H9 (cell line): ENCODE results near the gene DMRTC2. TPM values are rescaled to one million over a fixed set of nuclear protein-coding genes. Genes with fewer than 3 reads are reported as not detected.

Experiments used
- DNase-seq: peaks from one replicate; pipeline ENCODE4 v3.0.0-alpha.2; 2017
- H2AFZ ChIP-seq: one replicate; pipeline ENCODE4 v1.6.1; 2013; ENCODE audit warnings: mild to moderate bottlenecking, low read length, control low read depth, moderate library complexity
- H2AK5ac ChIP-seq: 2 replicates; pipeline ENCODE4 v1.6.1; 2013; ENCODE audit warnings: low read length, control low read depth, mixed read lengths; ENCODE audit not compliant: insufficient read length
- H2BK120ac ChIP-seq: one replicate; pipeline ENCODE4 v1.6.1; 2013; ENCODE audit warnings: low read depth, mild to moderate bottlenecking, low read length, control low read depth, inconsistent platforms; ENCODE audit not compliant: poor library complexity, severe bottlenecking
- H2BK12ac ChIP-seq: 2 replicates; pipeline ENCODE4 v1.6.1; 2013; ENCODE audit warnings: low read length, control low read depth, mixed read lengths, low read depth; ENCODE audit not compliant: insufficient read length
- H2BK15ac ChIP-seq: 2 replicates; pipeline ENCODE4 v1.6.1; 2013; ENCODE audit warnings: low read depth, low read length, control low read depth
- H2BK20ac ChIP-seq: one replicate; pipeline ENCODE4 v1.6.1; 2013; ENCODE audit warnings: low read depth, mild to moderate bottlenecking, low read length, control low read depth, inconsistent platforms; ENCODE audit not compliant: poor library complexity, severe bottlenecking
- H2BK5ac ChIP-seq: 2 replicates; pipeline ENCODE4 v1.6.1; 2013; ENCODE audit warnings: low read length, control low read depth, mixed read lengths; ENCODE audit not compliant: insufficient read length
- H3K14ac ChIP-seq: 2 replicates; pipeline ENCODE4 v1.6.1; 2013; ENCODE audit warnings: low read length, control low read depth; ENCODE audit not compliant: insufficient read depth
- H3K18ac ChIP-seq: 2 replicates; pipeline ENCODE4 v1.6.1; 2013; ENCODE audit warnings: low read depth, mild to moderate bottlenecking, mixed read lengths, low read length, control low read depth; ENCODE audit not compliant: insufficient read length
- H3K23ac ChIP-seq: 2 replicates; pipeline ENCODE4 v1.6.1; 2013; ENCODE audit warnings: low read length, control low read depth, mixed read lengths, low read depth; ENCODE audit not compliant: insufficient read length
- H3K23me2 ChIP-seq: 2 replicates; pipeline ENCODE4 v1.6.1; 2013; ENCODE audit warnings: low read depth, mild to moderate bottlenecking, mixed read lengths, low read length, control low read depth; ENCODE audit not compliant: insufficient read length, poor library complexity, severe bottlenecking
- H3K27ac ChIP-seq: 2 replicates; pipeline ENCODE4 v1.5.1; 2013; ENCODE audit warnings: low read length, control low read depth, mixed read lengths, low read depth; ENCODE audit not compliant: insufficient read length
- H3K27me3 ChIP-seq: 2 replicates; pipeline ENCODE4 v1.6.1; 2013; ENCODE audit warnings: low read length, control low read depth, inconsistent platforms; ENCODE audit not compliant: insufficient read depth
- H3K4ac ChIP-seq: 2 replicates; pipeline ENCODE4 v1.6.1; 2013; ENCODE audit warnings: low read depth, mild to moderate bottlenecking, control low read depth, inconsistent platforms, low read length, moderate library complexity
- H3K4me1 ChIP-seq: 2 replicates; pipeline ENCODE4 v1.6.1; 2013; ENCODE audit warnings: low read length, control low read depth, inconsistent platforms; ENCODE audit not compliant: insufficient read depth
- H3K4me2 ChIP-seq: 2 replicates; pipeline ENCODE4 v1.6.1; 2013; ENCODE audit warnings: low read length, control low read depth, mixed read lengths; ENCODE audit not compliant: insufficient read length, insufficient read depth
- H3K56ac ChIP-seq: 2 replicates; pipeline ENCODE4 v1.6.1; 2013; ENCODE audit warnings: low read depth, mild to moderate bottlenecking, mixed read lengths, low read length, control low read depth; ENCODE audit not compliant: insufficient read length
- H3K79me1 ChIP-seq: 2 replicates; pipeline ENCODE4 v1.6.1; 2013; ENCODE audit warnings: low read depth, mild to moderate bottlenecking, moderate library complexity, low read length, control low read depth, inconsistent platforms; ENCODE audit not compliant: insufficient read depth, poor library complexity, severe bottlenecking
- H3K79me2 ChIP-seq: 2 replicates; pipeline ENCODE4 v1.6.1; 2013; ENCODE audit warnings: low read length, control low read depth, inconsistent platforms; ENCODE audit not compliant: insufficient read depth
- H3K9ac ChIP-seq: 2 replicates; pipeline ENCODE4 v1.6.1; 2013; ENCODE audit warnings: low read length, control low read depth, mixed read lengths; ENCODE audit not compliant: insufficient read length; ENCODE audit errors: extremely low read depth
- H3K9me3 ChIP-seq: one replicate; pipeline ENCODE4 v1.6.1; 2013; ENCODE audit warnings: low read depth, low read length, inconsistent platforms; ENCODE audit not compliant: control insufficient read depth
- H3T11ph ChIP-seq: one replicate; pipeline ENCODE4 v1.6.1; 2013; ENCODE audit warnings: mild to moderate bottlenecking, low read length, control low read depth, inconsistent platforms
- H4K20me1 ChIP-seq: one replicate; pipeline ENCODE4 v1.6.1; 2013; ENCODE audit not compliant: control insufficient read depth, insufficient read length, insufficient read depth
- H4K5ac ChIP-seq: 2 replicates; pipeline ENCODE4 v1.6.1; 2013; ENCODE audit warnings: low read depth, mild to moderate bottlenecking, mixed read lengths, low read length, control low read depth; ENCODE audit not compliant: insufficient read length
- H4K8ac ChIP-seq: replicated peaks from 2 replicates; pipeline ENCODE4 v1.6.1; 2013; ENCODE audit warnings: low read length, control low read depth, mixed read lengths, low read depth; ENCODE audit not compliant: insufficient read length
- H4K91ac ChIP-seq: 2 replicates; pipeline ENCODE4 v1.6.1; 2013; ENCODE audit warnings: low read depth, mild to moderate bottlenecking, moderate library complexity, mixed read lengths, low read length, control low read depth; ENCODE audit not compliant: insufficient read length
- H3K27ac Mint-ChIP-seq, 3 experiments: 2 replicates in 2 of 3; 3 replicates in 1 of 3; pipeline ENCODE4 v1.8.0; 2020 to 2021; ENCODE audit warnings: mixed read lengths in 3 of 3, mild to moderate bottlenecking in 1 of 3, moderate library complexity in 1 of 3
- H3K27me3 Mint-ChIP-seq: 2 replicates; pipeline ENCODE4 v1.8.0; 2021; ENCODE audit warnings: low read depth, mild to moderate bottlenecking, moderate library complexity, mixed read lengths
- H3K36me3 Mint-ChIP-seq, 3 experiments: 2 replicates in 2 of 3; 3 replicates in 1 of 3; pipeline ENCODE4 v1.8.0; 2020 to 2021; ENCODE audit warnings: low read depth in 3 of 3, mixed read lengths in 3 of 3; ENCODE audit not compliant: insufficient read depth in 1 of 3
- H3K4me1 Mint-ChIP-seq, 2 experiments: 2 replicates each; pipeline ENCODE4 v1.8.0; 2020; ENCODE audit warnings: mixed read lengths in 2 of 2
- H3K4me3 Mint-ChIP-seq, 2 experiments: 2 replicates in 1 of 2; 3 replicates in 1 of 2; pipeline ENCODE4 v1.8.0; 2020 to 2021; ENCODE audit warnings: mild to moderate bottlenecking in 2 of 2, mixed read lengths in 2 of 2, moderate library complexity in 1 of 2
- H3K9me3 Mint-ChIP-seq, 2 experiments: 2 replicates in 1 of 2; 3 replicates in 1 of 2; pipeline ENCODE4 v1.8.0; 2020; ENCODE audit warnings: mild to moderate bottlenecking in 2 of 2, mixed read lengths in 2 of 2, moderate library complexity in 1 of 2
- CTCF ChIP-seq: fragments of 200-600 bp; sonication (generic); conservative IDR thresholded peaks from 3 replicates; pipeline ENCODE4 v1.8.0; 2021; ENCODE audit warnings: antibody characterized with exemption, mild to moderate bottlenecking
- WGBS: extraction: QIAGEN DNeasy Blood & Tissue Kit; methylation state at CpG from one replicate; pipeline ENCODE4 v1.1.7; 2013; ENCODE audit warnings: missing lambda C conversion rate, low lambda C conversion rate, mixed read lengths; ENCODE audit not compliant: insufficient read length; ENCODE audit errors: extremely low coverage; 5-methylcytosine and 5-hydroxymethylcytosine counted together
- total RNA-seq: library from RNA; stranded (reverse); gene quantifications from 2 replicates; pipeline ENCODE4 v1.2.1, GENCODE V29; 2021

DMRTC2 gene
- total RNA-seq, 1 experiment from 2014 or later = not detected

- H2BK5ac ChIP-seq = peak within 1 kb of the TSS; percentile 27
- no peak within 1 kb of the TSS for H2BK12ac ChIP-seq
- no CpG with 5 or more reads among the region's 76 CpGs for WGBS
- no peak within 1 kb of the TSS for H3K23ac ChIP-seq
- H2AFZ ChIP-seq = no peak within 1 kb of the TSS
- peaks cover 34 to 39% of the 10 kb centered on the region in 2 experiments for H3K4me1 Mint-ChIP-seq
- peaks cover 17% of the 10 kb centered on the region for H3K79me1 ChIP-seq
- no peak within 1 kb of the TSS for H2AK5ac ChIP-seq
- no peaks in the 10 kb centered on the region for H3K9me3 ChIP-seq
- no peaks in the 10 kb centered on the region for H3K27me3 ChIP-seq
- peak within 1 kb of the TSS; percentile 84 to 96 for H3K4me3 Mint-ChIP-seq
- H3K4me2 ChIP-seq = peak within 1 kb of the TSS; percentile 90
- peaks cover 18% of the 10 kb centered on the region for H3K27me3 Mint-ChIP-seq
- peak within 1 kb of the TSS; percentile 90 for H3K18ac ChIP-seq
- no peak within 1 kb of the TSS for H3K27ac ChIP-seq
- H3K4me1 ChIP-seq = no peaks in the 10 kb centered on the region; the same call in 1 of the 2 replicates
- H3T11ph ChIP-seq = no peak within 1 kb of the TSS
- H4K91ac ChIP-seq = no peak within 1 kb of the TSS
- H3K36me3 Mint-ChIP-seq = peaks cover 41 to 44% (median 44%) of the 10 kb centered on the region in 3 experiments
- peak within 1 kb of the TSS; percentile 99 for H3K9ac ChIP-seq
- H3K79me2 ChIP-seq = peaks cover 29% of the 10 kb centered on the region
- H3K56ac ChIP-seq = no peak within 1 kb of the TSS
- H3K14ac ChIP-seq = peak within 1 kb of the TSS; percentile 98
- H3K23me2 ChIP-seq = peaks cover 9% of the 10 kb centered on the region
- H3K9me3 Mint-ChIP-seq = no peaks in the 10 kb centered on the region; a peak in 2 of 5 replicates
- peak; percentile 99 for DNase-seq
- no peak within 1 kb of the TSS for H2BK15ac ChIP-seq
- peak within 1 kb of the TSS; percentile 34 for H4K5ac ChIP-seq
- H3K4ac ChIP-seq = peak within 1 kb of the TSS; percentile 82
- H4K20me1 ChIP-seq = no peaks in the 10 kb centered on the region
- no peak within 1 kb of the TSS for H2BK120ac ChIP-seq
- H3K27ac Mint-ChIP-seq = peak within 1 kb of the TSS; percentile 99 to 100 (median 99)
- peak; percentile 71 for TF ChIP-seq CTCF
- H2BK20ac ChIP-seq = no peak within 1 kb of the TSS
- H4K8ac ChIP-seq = no peak within 1 kb of the TSS
Measured at GRCh38 chr19:41859618-41860418, 15.0 kb downstream of the DMRTC2 start, which contains the start of gene RPS19. TSS of gene RPS19 (plus strand) at chr19:41860255. CDS start at chr19:41860775, 520 bp downstream.
